ENCODE data around the gene SMIM38. TPM values are rescaled to one million over a fixed set of nuclear protein-coding genes. Genes with fewer than 3 reads are reported as not detected.
"Not testable (repeated sequence)": the region's sequence is repeated elsewhere in the genome, so short reads cannot be mapped to it uniquely, and the experiment has no call there.

SMIM38 gene
- total RNA-seq, 1 donor from 2014 or later: 0.13 TPM

DNA sequence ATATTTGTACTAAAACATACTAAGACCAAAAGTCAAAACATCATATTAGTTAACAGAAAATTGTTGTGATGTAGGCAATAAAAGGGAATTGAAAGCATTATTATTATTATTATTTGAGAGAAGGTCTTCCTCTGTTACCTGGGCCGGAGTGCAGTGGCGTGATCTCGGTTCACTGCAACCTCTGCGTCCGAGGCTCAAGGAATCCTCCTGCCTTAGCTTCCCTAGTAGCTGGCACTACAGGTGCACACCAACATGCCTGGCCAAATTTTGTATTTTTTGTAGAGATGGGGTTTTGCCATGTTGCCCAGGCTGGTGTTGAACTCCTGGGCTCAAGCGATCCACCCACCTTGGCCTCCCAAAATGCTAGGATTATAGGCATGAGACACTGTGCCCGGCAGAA is 15.6 kb upstream of the SMIM38 start:
- not testable (repeated sequence) for DNase-seq (ENCODE audit: low read depth, low spot score)

- DNase-seq (ENCODE audit: low read depth, low spot score): no peak
Observed at GRCh38 chr11:69140635-69141034, 15.1 kb upstream of the SMIM38 start.

DNA sequence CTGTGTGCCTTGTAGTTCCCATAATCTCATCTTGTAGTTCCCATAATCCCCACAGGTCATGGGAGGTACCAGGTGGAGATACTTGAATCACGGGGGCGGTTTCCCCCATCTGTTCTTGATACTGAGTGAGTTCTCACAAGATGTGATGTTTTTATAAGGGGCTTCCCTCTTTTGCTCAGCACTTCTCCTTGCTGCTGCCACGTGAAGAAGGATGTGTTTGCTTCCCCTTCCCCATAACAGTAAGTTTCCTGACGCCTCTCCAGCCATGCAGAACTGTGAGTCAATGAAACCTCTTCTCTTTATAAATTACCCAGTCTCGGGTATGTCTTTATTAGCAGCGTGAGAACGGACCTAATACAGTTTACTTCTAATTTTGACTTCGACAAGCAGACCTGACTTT is 14.0 kb upstream of the SMIM38 start:
- no peak for DNase-seq (ENCODE audit: low read depth, low spot score)

GRCh38 chr11:69142895-69143294 is 12.8 kb upstream of the SMIM38 start:
- no peak for DNase-seq (ENCODE audit: low read depth, low spot score)

- DNase-seq (ENCODE audit: low read depth, low spot score): no peak
Observed at GRCh38 chr11:69144316-69145049, 11.3 kb upstream of the SMIM38 start.

- no peak for DNase-seq (ENCODE audit: low read depth, low spot score)
Observed at GRCh38 chr11:69145050-69145380, 10.7 kb upstream of the SMIM38 start.

GRCh38 chr11:69148377-69148762 is 7.4 kb upstream of the SMIM38 start:
- no peak for DNase-seq (ENCODE audit: low read depth, low spot score)

DNA sequence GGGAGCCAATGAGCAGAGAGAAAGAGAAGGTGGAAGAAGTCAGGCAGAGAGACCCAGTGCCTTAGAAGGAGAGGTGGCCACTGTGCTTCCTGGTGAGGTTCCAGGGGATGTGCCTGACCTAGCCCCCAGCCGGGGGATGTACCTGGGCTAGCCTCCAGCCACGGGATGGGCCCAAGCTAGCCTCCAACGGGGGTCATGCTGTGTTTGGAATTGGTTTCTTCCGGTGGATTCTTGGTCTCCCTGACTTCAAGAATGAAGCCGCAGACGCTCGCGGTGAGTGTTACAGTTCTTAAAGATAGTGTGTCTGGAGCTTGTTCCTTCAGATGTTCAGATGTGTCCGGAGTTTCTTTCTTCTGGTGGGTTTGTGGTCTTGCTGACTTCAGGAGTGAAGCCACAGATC is 6.9 kb upstream of the SMIM38 start:
- no peak for DNase-seq (ENCODE audit: low read depth, low spot score)

GRCh38 chr11:69149338-69150045 is 6.2 kb upstream of the SMIM38 start:
- not testable (repeated sequence) for DNase-seq (ENCODE audit: low read depth, low spot score)

GRCh38 chr11:69150175-69150574 is 5.6 kb upstream of the SMIM38 start:
- DNase-seq (ENCODE audit: low read depth, low spot score): no peak

GRCh38 chr11:69151836-69152235 is 3.9 kb upstream of the SMIM38 start:
- DNase-seq (ENCODE audit: low read depth, low spot score): no peak

DNA sequence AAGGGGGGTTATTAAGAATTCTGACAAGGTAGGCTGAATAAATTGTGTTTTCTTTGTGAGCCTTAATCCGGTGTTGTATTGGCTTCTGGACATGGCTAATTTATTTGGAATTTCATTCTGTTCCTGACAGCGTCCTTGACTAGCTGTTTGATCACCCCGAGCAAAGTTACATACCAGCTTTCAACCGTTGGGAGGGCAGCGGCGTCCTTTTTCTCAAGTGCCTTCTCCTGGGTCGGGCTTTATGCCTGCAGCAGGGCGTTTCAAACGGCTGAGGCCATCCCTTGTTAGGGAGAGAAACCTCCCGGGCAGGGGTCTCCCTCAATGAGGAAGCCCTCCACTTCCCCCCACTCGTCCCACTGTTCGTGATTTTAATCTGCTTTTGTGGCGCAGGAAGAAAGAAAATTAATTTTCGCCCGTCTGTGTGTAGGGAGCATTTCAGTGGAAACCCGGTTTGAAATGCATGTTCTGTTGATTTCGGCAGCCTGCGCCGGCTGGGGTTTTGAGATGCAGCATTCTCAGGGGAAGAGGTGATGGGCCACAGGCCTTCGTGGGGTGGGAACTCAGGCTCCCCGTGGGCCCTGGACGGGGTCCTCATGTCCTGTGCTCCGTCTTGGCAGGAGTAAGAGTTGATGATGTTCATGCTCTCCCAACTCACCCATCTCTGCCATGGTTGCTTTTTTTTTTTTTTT is 2.9 kb upstream of the SMIM38 start:
- DNase-seq (ENCODE audit: low read depth, low spot score): no peak

DNA sequence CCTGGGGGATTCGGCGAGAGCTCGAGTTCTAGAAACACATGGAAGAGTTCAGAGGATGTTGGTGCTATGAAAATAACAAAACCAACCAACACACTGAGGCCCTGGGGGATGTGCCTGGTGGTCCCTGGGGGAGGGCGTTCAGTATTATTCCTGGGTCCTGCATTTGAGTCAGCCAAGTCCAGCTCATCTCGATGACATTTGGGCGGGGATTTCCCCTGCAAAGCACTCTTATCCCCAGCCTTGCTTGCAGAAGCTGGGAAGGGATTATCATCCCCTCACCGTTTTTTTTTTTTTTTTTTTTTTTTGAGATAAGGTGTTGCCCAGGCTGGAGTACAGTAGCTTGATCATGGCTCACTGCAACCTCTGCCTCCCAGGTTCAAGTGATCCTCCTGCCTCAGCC is 2.1 kb upstream of the SMIM38 start:
- no peak for DNase-seq (ENCODE audit: low read depth, low spot score)

- no peak for DNase-seq (ENCODE audit: low read depth, low spot score)
Observed at GRCh38 chr11:69154211-69154913, 1.4 kb upstream of the SMIM38 start.

DNA sequence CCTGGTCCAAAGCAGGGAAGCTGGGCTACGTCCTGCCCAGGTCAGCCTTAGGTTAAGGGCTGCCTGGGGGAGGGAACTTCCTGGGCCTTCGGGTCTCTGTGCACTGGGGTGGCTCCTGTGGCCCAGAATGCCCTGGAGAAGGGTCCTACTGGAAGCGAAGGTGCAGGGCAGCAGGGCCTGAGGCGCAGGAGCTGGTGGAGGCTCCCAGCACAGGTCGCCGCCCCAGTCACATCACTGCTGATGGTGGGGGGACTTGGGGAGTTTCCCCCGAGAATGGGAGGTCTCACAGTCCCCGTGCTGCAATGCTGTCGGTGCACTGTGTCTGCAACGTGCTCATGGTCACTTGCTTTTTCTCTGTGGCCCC is 815 bp upstream of the SMIM38 start:
- DNase-seq (ENCODE audit: low read depth, low spot score): no peak

- DNase-seq (ENCODE audit: low read depth, low spot score): no peak
Observed at GRCh38 chr11:69156235-69156639, 502 bp downstream of the SMIM38 start.

- no peak for DNase-seq (ENCODE audit: low read depth, low spot score)
Observed at GRCh38 chr11:69156673-69157155, 979 bp downstream of the SMIM38 start.

- DNase-seq (ENCODE audit: low read depth, low spot score): no peak
Observed at GRCh38 chr11:69157156-69157821, 1.6 kb downstream of the SMIM38 start.

- DNase-seq (ENCODE audit: low read depth, low spot score): no peak
Observed at GRCh38 chr11:69157822-69158231, 2.1 kb downstream of the SMIM38 start.

DNA sequence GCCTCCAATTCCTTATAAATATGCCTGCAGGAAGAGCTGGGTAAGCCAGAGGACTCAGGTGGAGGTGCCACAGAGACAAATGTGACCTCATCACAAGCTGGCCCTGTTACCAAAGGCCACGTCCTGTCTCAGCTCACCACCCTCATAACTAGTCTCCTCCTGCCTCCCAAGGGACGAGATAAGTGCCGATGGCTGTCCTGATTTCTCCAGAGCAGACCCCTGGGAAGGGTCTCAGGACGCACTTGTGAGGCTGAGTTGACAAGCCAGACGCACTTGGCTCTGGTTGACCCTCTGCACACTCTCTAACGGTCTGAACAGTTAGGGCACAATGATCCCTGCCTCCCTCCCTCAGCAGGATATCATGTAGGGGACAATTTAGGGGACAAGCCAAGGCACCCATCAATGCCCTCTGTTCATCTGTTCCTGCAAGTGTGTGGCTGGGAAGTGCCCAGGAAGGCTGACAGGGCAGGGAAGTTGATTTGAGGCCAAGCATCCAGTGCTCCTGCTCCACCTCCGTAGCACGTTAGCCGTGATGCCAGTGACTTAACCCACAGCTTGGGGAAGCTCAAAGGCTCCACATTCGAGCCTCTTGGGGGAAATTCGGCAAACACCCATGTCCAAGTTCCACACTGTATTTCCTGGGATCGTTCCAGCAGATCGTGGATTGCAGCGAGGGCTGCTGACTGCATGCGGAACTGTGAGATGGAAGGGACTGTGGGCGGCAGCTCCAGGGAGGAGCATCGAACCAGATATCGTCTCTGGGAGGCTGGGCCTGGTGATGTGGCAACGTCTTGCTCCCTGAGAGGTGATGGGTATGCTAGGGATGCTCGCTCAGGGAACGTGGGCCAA is 2.8 kb downstream of the SMIM38 start:
- no peak for DNase-seq (ENCODE audit: low read depth, low spot score)

Measured in pulmonary artery endothelial cell (primary cell).